Measurements from ENCODE around the gene DOK5.

The DOK5 gene

GRCh38 chr20:54565255-54565654 is 89.9 kb downstream of the DOK5 start:
- no peak for DNase-seq

- no peak for DNase-seq
Measured at GRCh38 chr20:54566031-54566688, 90.8 kb downstream of the DOK5 start.

GRCh38 chr20:54570561-54570960 is 95.2 kb downstream of the DOK5 start:
- no peak for DNase-seq

- no peak for DNase-seq
Measured at GRCh38 chr20:54572665-54573435, 97.5 kb downstream of the DOK5 start.

GRCh38 chr20:54573838-54574237 is 98.4 kb downstream of the DOK5 start:
- peak in 1 of 2 experiments; percentile 29 for DNase-seq

- DNase-seq = peak in 1 of 2 experiments; percentile 48
Measured at GRCh38 chr20:54576518-54576917, 101.1 kb downstream of the DOK5 start.

GRCh38 chr20:54577637-54578036 is 102.2 kb downstream of the DOK5 start:
- DNase-seq = no peak

GRCh38 chr20:54585217-54585616 is 109.8 kb downstream of the DOK5 start:
- no peak for DNase-seq

GRCh38 chr20:54587408-54587807 is 112.0 kb downstream of the DOK5 start:
- no peak for DNase-seq

GRCh38 chr20:54589402-54590030 is 114.1 kb downstream of the DOK5 start:
- DNase-seq = no peak

GRCh38 chr20:54590856-54591255 is 115.5 kb downstream of the DOK5 start:
- DNase-seq = no peak

- no peak for DNase-seq
Measured at GRCh38 chr20:54596651-54597050, 121.3 kb downstream of the DOK5 start.

GRCh38 chr20:54598352-54598751 is 123.0 kb downstream of the DOK5 start:
- no peak for DNase-seq

GRCh38 chr20:54600634-54601033 is 125.2 kb downstream of the DOK5 start:
- DNase-seq = no peak

GRCh38 chr20:54601831-54602515 is 126.6 kb downstream of the DOK5 start:
- no peak for DNase-seq

GRCh38 chr20:54605319-54605718 is 129.9 kb downstream of the DOK5 start:
- no peak for DNase-seq

GRCh38 chr20:54606380-54606779 is 131.0 kb downstream of the DOK5 start:
- no peak for DNase-seq

- DNase-seq = no peak
Measured at GRCh38 chr20:54608039-54608745, 132.8 kb downstream of the DOK5 start.

- no peak for DNase-seq
Measured at GRCh38 chr20:54608943-54609342, 133.6 kb downstream of the DOK5 start.

- DNase-seq = no peak
Measured at GRCh38 chr20:54611708-54612412, 136.5 kb downstream of the DOK5 start.

GRCh38 chr20:54618412-54618811 is 143.0 kb downstream of the DOK5 start:
- DNase-seq = no peak

GRCh38 chr20:54619181-54619580 is 143.8 kb downstream of the DOK5 start:
- no peak for DNase-seq

Data from NCI-H524 (cell line).